Astrocyte (in vitro differentiated cells and primary cell): Measurements from ENCODE around the gene PLPPR2. TPM values are rescaled to one million over a fixed set of nuclear protein-coding genes. Genes with fewer than 3 reads are reported as not detected.
A peak's percentile ranks its signal among the peaks of the same experiment; 100 is the strongest.

ENCODE experiments used
- DNase-seq: peaks from one replicate; pipeline ENCODE4 v3.0.0-alpha.2; 2010; ENCODE audit warnings: low read depth
- FAIRE-seq: peaks from 2 replicates; lab custom pipeline; 2011; peaks lifted over from hg19 to GRCh38; lab: Jason Lieb, UNC
- H2AFZ ChIP-seq: 2 replicates; pipeline ENCODE4 v1.6.0; 2012; ENCODE audit warnings: low read depth, low read length, inconsistent platforms
- H3K27ac ChIP-seq: 2 replicates; pipeline ENCODE4 v1.5.1; 2011; ENCODE audit warnings: low read depth, low read length, inconsistent platforms
- H3K27me3 ChIP-seq: 2 replicates; pipeline ENCODE4 v1.6.0; 2011; ENCODE audit warnings: low read length, inconsistent platforms; ENCODE audit not compliant: insufficient read depth
- H3K36me3 ChIP-seq: 2 replicates; pipeline ENCODE4 v1.5.1; 2011; ENCODE audit warnings: low read length, inconsistent platforms; ENCODE audit not compliant: insufficient read depth
- H3K4me1 ChIP-seq: 2 replicates; pipeline ENCODE4 v1.5.1; 2011; ENCODE audit warnings: low read length, inconsistent platforms; ENCODE audit not compliant: insufficient read depth
- H3K4me2 ChIP-seq: 2 replicates; pipeline ENCODE4 v1.6.0; 2012; ENCODE audit warnings: low read length, inconsistent platforms
- H3K4me3 ChIP-seq: 2 replicates; pipeline ENCODE4 v1.5.1; 2011; ENCODE audit warnings: low read depth, mild to moderate bottlenecking, low read length, inconsistent platforms; ENCODE audit not compliant: insufficient read depth
- H3K79me2 ChIP-seq: 2 replicates; pipeline ENCODE4 v1.6.0; 2012; ENCODE audit warnings: mild to moderate bottlenecking, low read length, inconsistent platforms; ENCODE audit not compliant: insufficient read depth
- H3K9ac ChIP-seq: 2 replicates; pipeline ENCODE4 v1.6.0; 2012; ENCODE audit warnings: mild to moderate bottlenecking, low read length, inconsistent platforms
- H3K9me3 ChIP-seq: 2 replicates; pipeline ENCODE4 v1.5.1; 2012; ENCODE audit warnings: low read depth, mild to moderate bottlenecking, low read length, inconsistent platforms; ENCODE audit not compliant: insufficient read depth
- H4K20me1 ChIP-seq: 2 replicates; pipeline ENCODE4 v1.6.0; 2012; ENCODE audit warnings: low read length, inconsistent platforms; ENCODE audit not compliant: insufficient read depth
- H3K27ac Mint-ChIP-seq: one replicate; pipeline ENCODE4 v1.8.0; 2021; ENCODE audit warnings: mild to moderate bottlenecking, mixed read lengths; ENCODE audit not compliant: unreplicated experiment
- H3K27me3 Mint-ChIP-seq: one replicate; pipeline ENCODE4 v1.8.0; 2021; ENCODE audit warnings: low read depth, mixed read lengths; ENCODE audit not compliant: unreplicated experiment
- H3K36me3 Mint-ChIP-seq: one replicate; pipeline ENCODE4 v1.8.0; 2021; ENCODE audit warnings: low read depth, mixed read lengths; ENCODE audit not compliant: unreplicated experiment
- H3K4me1 Mint-ChIP-seq: one replicate; pipeline ENCODE4 v1.8.0; 2021; ENCODE audit warnings: low read depth, mixed read lengths; ENCODE audit not compliant: unreplicated experiment
- H3K4me3 Mint-ChIP-seq: one replicate; pipeline ENCODE4 v1.8.0; 2021; ENCODE audit warnings: mild to moderate bottlenecking, moderate library complexity, mixed read lengths; ENCODE audit not compliant: unreplicated experiment
- H3K9me3 Mint-ChIP-seq: one replicate; pipeline ENCODE4 v1.8.0; 2021; ENCODE audit warnings: mild to moderate bottlenecking, mixed read lengths; ENCODE audit not compliant: unreplicated experiment
- EZH2 ChIP-seq: IDR thresholded peaks from 2 replicates; pipeline ENCODE4 v1.6.1; 2012; ENCODE audit warnings: mild to moderate bottlenecking, low read length, inconsistent platforms; ENCODE audit not compliant: insufficient read depth
- total RNA-seq: library from RNA; stranded (reverse); gene quantifications from 2 replicates; pipeline ENCODE4 v1.2.1, GENCODE V29; 2021
- TF ChIP-seq, protein P1 (sequence below): IDR thresholded peaks from 2 replicates; pipeline ENCODE4 v1.5.1; 2011; ENCODE audit warnings: low read depth, mild to moderate bottlenecking, inconsistent platforms, low read length, moderate library complexity; ENCODE audit not compliant: insufficient read depth

The PLPPR2 gene
- total RNA-seq, 1 donor from 2014 or later: 37.8 TPM

DNA sequence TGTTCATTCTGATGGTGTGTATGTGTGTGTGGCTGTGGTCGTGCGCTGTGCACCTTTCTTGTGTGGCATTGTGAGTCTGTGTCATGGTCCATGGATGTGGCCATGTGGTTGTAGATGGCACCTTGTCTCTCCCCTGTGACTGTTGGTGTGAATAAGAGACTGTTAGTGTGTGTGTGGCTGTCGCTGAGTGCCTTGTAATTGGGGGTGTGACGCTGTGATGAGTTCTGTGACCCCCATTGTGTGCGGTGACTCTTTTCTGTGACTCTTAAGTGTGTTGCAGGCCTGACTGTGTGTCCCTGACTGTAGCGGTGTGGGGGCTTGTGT, 804 bp downstream of the PLPPR2 start:
- H2AFZ ChIP-seq: no peak overlapping the region
- no peak overlapping the region for H3K27ac ChIP-seq
- no peaks in the 10 kb centered on the region for H3K27me3 ChIP-seq
- H3K36me3 Mint-ChIP-seq: peaks cover 15% of the 10 kb centered on the region
- no peaks in the 10 kb centered on the region for H3K36me3 ChIP-seq
- H3K79me2 ChIP-seq: peaks cover 6% of the 10 kb centered on the region
- peaks cover 8% of the 10 kb centered on the region for H3K4me1 ChIP-seq
- H3K9me3 Mint-ChIP-seq: peaks cover 2% of the 10 kb centered on the region
- H3K27me3 Mint-ChIP-seq: peaks cover 10% of the 10 kb centered on the region
- H3K27ac Mint-ChIP-seq: peak overlapping the region; percentile 9
- peak overlapping the region; percentile 68 for H3K4me3 ChIP-seq
- peaks cover 4% of the 10 kb centered on the region for H3K4me1 Mint-ChIP-seq
- TF ChIP-seq, protein P1, sequence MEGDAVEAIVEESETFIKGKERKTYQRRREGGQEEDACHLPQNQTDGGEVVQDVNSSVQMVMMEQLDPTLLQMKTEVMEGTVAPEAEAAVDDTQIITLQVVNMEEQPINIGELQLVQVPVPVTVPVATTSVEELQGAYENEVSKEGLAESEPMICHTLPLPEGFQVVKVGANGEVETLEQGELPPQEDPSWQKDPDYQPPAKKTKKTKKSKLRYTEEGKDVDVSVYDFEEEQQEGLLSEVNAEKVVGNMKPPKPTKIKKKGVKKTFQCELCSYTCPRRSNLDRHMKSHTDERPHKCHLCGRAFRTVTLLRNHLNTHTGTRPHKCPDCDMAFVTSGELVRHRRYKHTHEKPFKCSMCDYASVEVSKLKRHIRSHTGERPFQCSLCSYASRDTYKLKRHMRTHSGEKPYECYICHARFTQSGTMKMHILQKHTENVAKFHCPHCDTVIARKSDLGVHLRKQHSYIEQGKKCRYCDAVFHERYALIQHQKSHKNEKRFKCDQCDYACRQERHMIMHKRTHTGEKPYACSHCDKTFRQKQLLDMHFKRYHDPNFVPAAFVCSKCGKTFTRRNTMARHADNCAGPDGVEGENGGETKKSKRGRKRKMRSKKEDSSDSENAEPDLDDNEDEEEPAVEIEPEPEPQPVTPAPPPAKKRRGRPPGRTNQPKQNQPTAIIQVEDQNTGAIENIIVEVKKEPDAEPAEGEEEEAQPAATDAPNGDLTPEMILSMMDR: no peak
- TF ChIP-seq EZH2: no peak
- DNase-seq: no peak
- no peak for FAIRE-seq
- H3K9ac ChIP-seq: peak overlapping the region; percentile 71
- H4K20me1 ChIP-seq: peaks cover 35% of the 10 kb centered on the region
- peak overlapping the region; percentile 96 for H3K4me2 ChIP-seq
- H3K9me3 ChIP-seq: no peaks in the 10 kb centered on the region
- peak overlapping the region; percentile 91 for H3K4me3 Mint-ChIP-seq

- TF ChIP-seq EZH2: no peak
- TF ChIP-seq, protein P1: no peak
- Histone ChIP-seq H3K36me3 (no peaks in the 10 kb centered on the region), H3K27ac (no peak overlapping the region), H3K27me3 (no peaks in the 10 kb centered on the region), H3K79me2 (peaks cover 6% of the 10 kb centered on the region), H3K4me3 (no peak overlapping the region), H4K20me1 (peaks cover 37% of the 10 kb centered on the region), H3K9ac (no peak overlapping the region), H3K9me3 (no peaks in the 10 kb centered on the region), H2AFZ (no peak overlapping the region), H3K4me2 (peak overlapping the region; percentile 96), H3K4me1 (peaks cover 8% of the 10 kb centered on the region)
- Mint-ChIP-seq H3K27ac (no peak overlapping the region), H3K27me3 (peaks cover 8% of the 10 kb centered on the region), H3K4me1 (peaks cover 4% of the 10 kb centered on the region), H3K9me3 (peaks cover 2% of the 10 kb centered on the region), H3K4me3 (peak overlapping the region; percentile 91), H3K36me3 (peaks cover 16% of the 10 kb centered on the region)
- DNase-seq (no peak), FAIRE-seq (no peak)
Observed at GRCh38 chr19:11356676-11357550, 1.7 kb downstream of the PLPPR2 start.

- Mint-ChIP-seq H3K36me3 (peaks cover 20% of the 10 kb centered on the region), H3K9me3 (peaks cover 2% of the 10 kb centered on the region), H3K4me1 (peaks cover 4% of the 10 kb centered on the region), H3K27ac (no peak overlapping the region), H3K4me3 (no peak overlapping the region), H3K27me3 (peaks cover 8% of the 10 kb centered on the region)
- H3K4me1 ChIP-seq: peaks cover 8% of the 10 kb centered on the region
- H3K4me2 ChIP-seq: no peak overlapping the region
- DNase-seq (no peak), FAIRE-seq (no peak)
- no peaks in the 10 kb centered on the region for H3K9me3 ChIP-seq
- TF ChIP-seq EZH2: no peak
- TF ChIP-seq, protein P1: no peak
- peaks cover 37% of the 10 kb centered on the region for H4K20me1 ChIP-seq
- no peak overlapping the region for H3K4me3 ChIP-seq
- no peak overlapping the region for H3K27ac ChIP-seq
- H3K79me2 ChIP-seq: peaks cover 6% of the 10 kb centered on the region
- H2AFZ ChIP-seq: no peak overlapping the region
- no peaks in the 10 kb centered on the region for H3K36me3 ChIP-seq
- no peaks in the 10 kb centered on the region for H3K27me3 ChIP-seq
- no peak overlapping the region for H3K9ac ChIP-seq
Observed at GRCh38 chr19:11359421-11359820, 4.2 kb downstream of the PLPPR2 start.
